PFSK-1 (cell line): ENCODE measurements around the gene HPN.

Experiments
- FOXP2 ChIP-seq: optimal IDR thresholded peaks from 2 replicates; pipeline ENCODE3; 2011; ENCODE audit warnings: borderline replicate concordance, control low read depth, inconsistent platforms; ENCODE audit not compliant: insufficient read depth; ENCODE audit errors: extremely low read length, extremely low read depth
- POLR2AphosphoS5 ChIP-seq: IDR thresholded peaks from 2 replicates; pipeline ENCODE4 v1.6.1; 2012; ENCODE audit warnings: low read depth, mild to moderate bottlenecking, control low read depth, low read length, moderate library complexity
- SIN3A ChIP-seq: IDR thresholded peaks from 2 replicates; pipeline ENCODE4 v1.6.1; 2012; ENCODE audit warnings: mild to moderate bottlenecking, low read length, moderate library complexity, borderline replicate concordance; ENCODE audit not compliant: insufficient read depth
- TAF1 ChIP-seq: IDR thresholded peaks from 2 replicates; pipeline ENCODE4 v1.6.1; 2012; ENCODE audit warnings: low read length, control low read depth, borderline replicate concordance; ENCODE audit not compliant: insufficient read depth
- TF ChIP-seq, protein P1 (sequence below), 2 experiments: IDR thresholded peaks; 2 replicates each; pipeline versions ENCODE4 v1.6.1 to v1.8.0; 2011 to 2012; ENCODE audit warnings: low read depth in 2 of 2, low read length in 2 of 2, control low read depth in 1 of 2, inconsistent platforms in 1 of 2, mild to moderate bottlenecking in 1 of 2, moderate library complexity in 1 of 2; ENCODE audit not compliant: insufficient read depth in 1 of 2

HPN gene

GRCh38 chr19:35002037-35002535 is 39.4 kb upstream of the HPN start:
- TF ChIP-seq TAF1 (no peak), POLR2AphosphoS5 (no peak), SIN3A (no peak), FOXP2 (no peak)
- TF ChIP-seq, protein P1, sequence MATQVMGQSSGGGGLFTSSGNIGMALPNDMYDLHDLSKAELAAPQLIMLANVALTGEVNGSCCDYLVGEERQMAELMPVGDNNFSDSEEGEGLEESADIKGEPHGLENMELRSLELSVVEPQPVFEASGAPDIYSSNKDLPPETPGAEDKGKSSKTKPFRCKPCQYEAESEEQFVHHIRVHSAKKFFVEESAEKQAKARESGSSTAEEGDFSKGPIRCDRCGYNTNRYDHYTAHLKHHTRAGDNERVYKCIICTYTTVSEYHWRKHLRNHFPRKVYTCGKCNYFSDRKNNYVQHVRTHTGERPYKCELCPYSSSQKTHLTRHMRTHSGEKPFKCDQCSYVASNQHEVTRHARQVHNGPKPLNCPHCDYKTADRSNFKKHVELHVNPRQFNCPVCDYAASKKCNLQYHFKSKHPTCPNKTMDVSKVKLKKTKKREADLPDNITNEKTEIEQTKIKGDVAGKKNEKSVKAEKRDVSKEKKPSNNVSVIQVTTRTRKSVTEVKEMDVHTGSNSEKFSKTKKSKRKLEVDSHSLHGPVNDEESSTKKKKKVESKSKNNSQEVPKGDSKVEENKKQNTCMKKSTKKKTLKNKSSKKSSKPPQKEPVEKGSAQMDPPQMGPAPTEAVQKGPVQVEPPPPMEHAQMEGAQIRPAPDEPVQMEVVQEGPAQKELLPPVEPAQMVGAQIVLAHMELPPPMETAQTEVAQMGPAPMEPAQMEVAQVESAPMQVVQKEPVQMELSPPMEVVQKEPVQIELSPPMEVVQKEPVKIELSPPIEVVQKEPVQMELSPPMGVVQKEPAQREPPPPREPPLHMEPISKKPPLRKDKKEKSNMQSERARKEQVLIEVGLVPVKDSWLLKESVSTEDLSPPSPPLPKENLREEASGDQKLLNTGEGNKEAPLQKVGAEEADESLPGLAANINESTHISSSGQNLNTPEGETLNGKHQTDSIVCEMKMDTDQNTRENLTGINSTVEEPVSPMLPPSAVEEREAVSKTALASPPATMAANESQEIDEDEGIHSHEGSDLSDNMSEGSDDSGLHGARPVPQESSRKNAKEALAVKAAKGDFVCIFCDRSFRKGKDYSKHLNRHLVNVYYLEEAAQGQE (IDR thresholded peaks at IDR 0.05; ENCODE audit: insufficient read depth in 1 of 2, low read depth in 2 of 2, low read length in 2 of 2) = no peak

- TF ChIP-seq SIN3A (no peak), POLR2AphosphoS5 (no peak), FOXP2 (no peak), TAF1 (no peak)
- TF ChIP-seq, protein P1 (IDR thresholded peaks at IDR 0.05; ENCODE audit: insufficient read depth in 1 of 2, low read depth in 2 of 2, low read length in 2 of 2) = no peak
Observed at GRCh38 chr19:35004517-35005255, 36.8 kb upstream of the HPN start.

DNA sequence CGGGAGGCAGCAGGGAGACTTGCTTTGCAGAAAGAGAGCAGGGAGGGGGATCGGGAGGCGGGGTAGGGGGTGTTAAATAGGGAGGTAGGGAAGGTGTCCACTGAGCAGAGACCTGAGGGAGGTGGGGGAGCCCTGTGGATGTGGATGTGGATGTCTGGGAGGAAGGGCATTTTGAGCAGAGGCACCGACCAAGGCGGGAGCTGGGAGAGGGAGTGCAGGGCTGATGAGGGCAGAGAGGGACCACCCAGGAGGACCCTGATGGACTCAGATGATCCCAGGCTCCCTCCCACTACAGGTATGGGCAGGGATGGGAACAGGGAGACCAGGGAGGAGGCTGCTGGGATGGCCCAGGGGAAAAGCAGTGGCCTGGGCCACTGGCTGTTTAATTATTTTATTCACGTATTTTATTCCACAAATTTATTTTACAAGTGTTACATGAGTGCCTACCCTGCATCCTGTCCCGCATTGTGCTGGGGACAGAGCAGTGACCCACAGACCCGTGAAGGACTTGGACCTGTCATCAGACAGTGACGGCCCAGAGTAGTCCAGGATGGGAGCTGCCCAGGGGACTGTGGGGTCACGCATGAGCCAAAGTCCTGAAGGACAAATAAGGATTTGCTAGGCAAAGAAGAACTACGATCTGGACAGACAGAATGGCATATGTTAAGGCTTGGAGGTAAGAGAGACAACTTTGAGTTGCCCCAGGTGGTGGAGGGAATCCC is 36.1 kb upstream of the HPN start:
- TF ChIP-seq, protein P1 (IDR thresholded peaks at IDR 0.05; ENCODE audit: insufficient read depth in 1 of 2, low read depth in 2 of 2, low read length in 2 of 2) = no peak
- no peak for TF ChIP-seq POLR2AphosphoS5
- no peak for TF ChIP-seq TAF1
- no peak for TF ChIP-seq SIN3A
- no peak for TF ChIP-seq FOXP2

DNA sequence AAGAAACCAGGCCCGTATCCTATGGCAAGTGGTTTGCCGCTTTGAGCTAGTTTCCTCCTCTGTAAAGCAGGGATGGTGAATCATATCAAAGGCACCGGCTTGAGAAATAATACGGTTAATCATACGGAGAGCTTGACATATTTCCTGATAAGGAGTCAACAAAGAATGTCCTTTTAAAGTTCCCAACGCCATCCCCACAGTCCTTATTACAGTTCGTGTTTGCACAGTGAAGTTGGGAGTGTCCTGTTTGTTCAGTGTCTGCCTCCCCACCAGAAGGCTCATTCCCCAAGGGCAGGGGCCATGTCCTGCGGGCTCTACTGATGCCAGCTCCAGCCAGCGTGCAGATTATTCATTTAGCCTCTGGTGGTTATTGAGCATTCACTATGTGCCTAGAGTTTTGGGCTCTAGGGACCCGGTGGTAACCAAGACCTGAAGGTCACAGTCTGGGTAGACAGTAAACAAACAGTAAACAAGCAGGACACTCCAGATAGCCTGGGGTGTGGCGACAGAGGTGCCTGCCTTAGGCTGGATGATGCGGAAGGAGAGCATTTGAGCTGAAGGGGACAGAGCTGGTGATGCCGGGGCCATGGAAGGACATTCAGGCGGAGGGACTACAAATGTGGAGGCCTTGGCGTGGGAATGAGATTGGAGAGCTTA is 35.1 kb upstream of the HPN start:
- TF ChIP-seq FOXP2 = no peak

GRCh38 chr19:35006999-35007365 is 34.5 kb upstream of the HPN start:
- no peak for TF ChIP-seq FOXP2
- TF ChIP-seq SIN3A = no peak
- no peak for TF ChIP-seq POLR2AphosphoS5
- TF ChIP-seq TAF1 = no peak
- TF ChIP-seq, protein P1 (IDR thresholded peaks at IDR 0.05; ENCODE audit: insufficient read depth in 1 of 2, low read depth in 2 of 2, low read length in 2 of 2) = no peak
